OCI-M2 (cell line): ENCODE measurements around the gene AP1S3.

Experiments
- DNase-seq: peaks from one replicate; lab custom pipeline; 2025; ENCODE audit not compliant: unreplicated experiment; lab: John Stamatoyannopoulos, UW

Gene AP1S3

GRCh38 chr2:223727562-223727961 is 109.8 kb downstream of the AP1S3 start:
- no peak for DNase-seq

- DNase-seq: no peak
Observed at GRCh38 chr2:223725986-223726970, 111.1 kb downstream of the AP1S3 start.

GRCh38 chr2:223725494-223725893 is 111.9 kb downstream of the AP1S3 start:
- DNase-seq: no peak

- no peak for DNase-seq
Observed at GRCh38 chr2:223724861-223725260, 112.5 kb downstream of the AP1S3 start.

- DNase-seq: no peak
Observed at GRCh38 chr2:223723954-223724411, 113.4 kb downstream of the AP1S3 start.

GRCh38 chr2:223722226-223722625 is 115.2 kb downstream of the AP1S3 start:
- no peak for DNase-seq

- no peak for DNase-seq
Observed at GRCh38 chr2:223721746-223722145, 115.6 kb downstream of the AP1S3 start.

GRCh38 chr2:223720367-223720766 is 117.0 kb downstream of the AP1S3 start:
- no peak for DNase-seq

GRCh38 chr2:223712642-223713041 is 124.7 kb downstream of the AP1S3 start:
- DNase-seq: no peak

GRCh38 chr2:223711596-223712326 is 125.6 kb downstream of the AP1S3 start:
- DNase-seq: no peak
